HepG2 (cell line): Measurements from ENCODE around the gene LRRC3C. TPM values are rescaled to one million over a fixed set of nuclear protein-coding genes. Genes with fewer than 3 reads are reported as not detected.
A peak's percentile ranks its signal among the peaks of the same experiment; 100 is the strongest.

ENCODE experiments used
- DPF2 ChIP-seq: sonication (generic); formaldehyde crosslinking; IDR thresholded peaks from 2 replicates; pipeline ENCODE4 v1.4.0; 2020; ENCODE audit warnings: mild to moderate bottlenecking, low read depth, missing genetic modification reagents, borderline replicate concordance
- ELF1 ChIP-seq: sonication (generic); formaldehyde crosslinking; IDR thresholded peaks from 2 replicates; pipeline ENCODE4 v1.4.0; 2020; ENCODE audit warnings: missing genetic modification reagents
- ESRRA ChIP-seq: sonication (generic); formaldehyde crosslinking; IDR thresholded peaks from 2 replicates; pipeline ENCODE4 v1.5.1; 2020; ENCODE audit warnings: mild to moderate bottlenecking, low read depth, missing genetic modification reagents
- GLI4 ChIP-seq: sonication (generic); formaldehyde crosslinking; IDR thresholded peaks from 2 replicates; pipeline ENCODE4 v1.5.1; 2020; ENCODE audit warnings: missing genetic modification reagents, mild to moderate bottlenecking, moderate library complexity, borderline replicate concordance
- GPN1 ChIP-seq: sonication (generic); formaldehyde crosslinking; IDR thresholded peaks from 2 replicates; pipeline ENCODE4 v1.5.1; 2020; ENCODE audit warnings: missing genetic modification reagents, borderline replicate concordance
- HDAC6 ChIP-seq: fragments of 200-600 bp; sonication (generic); IDR thresholded peaks from 2 replicates; pipeline ENCODE4 v1.7.0; 2017; ENCODE audit warnings: mild to moderate bottlenecking, antibody characterized with exemption, low read length, low read depth
- RORA ChIP-seq: sonication (generic); formaldehyde crosslinking; IDR thresholded peaks from 2 replicates; pipeline ENCODE4 v1.5.0; 2020; ENCODE audit warnings: mild to moderate bottlenecking, missing genetic modification reagents, moderate library complexity
- SIX4 ChIP-seq: sonication (generic); formaldehyde crosslinking; IDR thresholded peaks from 2 replicates; pipeline ENCODE4 v1.4.0; 2020; ENCODE audit warnings: missing genetic modification reagents
- XRCC5 ChIP-seq: fragments of 200-400 bp; formaldehyde crosslinking; optimal IDR thresholded peaks from 2 replicates; pipeline ENCODE3; 2017; ENCODE audit warnings: mild to moderate bottlenecking, low read length
- polyA plus RNA-seq, 8 experiments: library from polyadenylated mRNA; depleted of rRNA in 3 of 8; stranded (reverse) in 7 of 8; unstranded in 1 of 8; fragments of >200 nt; fragmentation: Illumina TruSeq in 4 of 8; extraction: Trizol in 4 of 8; gene quantifications; 2 replicates each; pipeline versions ENCODE4 v1.2.1 to v1.2.3, GENCODE V29; 2011 to 2016; ENCODE audit warnings: low read depth in 4 of 8, missing spikeins in 1 of 8, mixed read lengths in 1 of 8; ENCODE audit not compliant: insufficient read depth in 1 of 8
- total RNA-seq, 5 experiments: library from RNA; depleted of rRNA; stranded (reverse); fragments of >200 nt; fragmentation: Illumina TruSeq; extraction: Trizol; gene quantifications; 2 replicates each; pipeline ENCODE4 v1.2.3, GENCODE V29; 2016; ENCODE audit warnings: low read depth in 1 of 5
- TF ChIP-seq, protein P1 (sequence below): sonication (generic); formaldehyde crosslinking; IDR thresholded peaks from 2 replicates; pipeline ENCODE4 v1.5.1; 2020; ENCODE audit warnings: mild to moderate bottlenecking, moderate library complexity, missing genetic modification reagents
- TF ChIP-seq, protein P2 (sequence below): sonication (generic); formaldehyde crosslinking; IDR thresholded peaks from 2 replicates; pipeline ENCODE4 v1.4.0; 2020; ENCODE audit warnings: missing genetic modification reagents, borderline replicate concordance
- TF ChIP-seq, protein P3 (sequence below): sonication (generic); formaldehyde crosslinking; IDR thresholded peaks from 2 replicates; pipeline ENCODE4 v1.5.1; 2020; ENCODE audit warnings: mild to moderate bottlenecking, missing genetic modification reagents, borderline replicate concordance
- TF ChIP-seq, protein P4 (sequence below): sonication (generic); formaldehyde crosslinking; IDR thresholded peaks from 2 replicates; pipeline ENCODE4 v1.5.0; 2020; ENCODE audit warnings: mild to moderate bottlenecking, missing genetic modification reagents, moderate library complexity
- TF ChIP-seq, protein P5 (sequence below), 2 experiments: sonication (generic) in 1 of 2; formaldehyde crosslinking in 1 of 2; IDR thresholded peaks; 2 replicates each; pipeline versions ENCODE4 v1.5.1 to v1.6.1; 2011 to 2020; ENCODE audit warnings: borderline replicate concordance in 1 of 2, low read depth in 1 of 2, low read length in 1 of 2, mild to moderate bottlenecking in 1 of 2, missing genetic modification reagents in 1 of 2, moderate library complexity in 1 of 2
- TF ChIP-seq, protein P6 (sequence below): sonication (generic); formaldehyde crosslinking; IDR thresholded peaks from 2 replicates; pipeline ENCODE4 v1.8.0; 2022; ENCODE audit warnings: missing genetic modification reagents, low read depth, mild to moderate bottlenecking, borderline replicate concordance

LRRC3C gene
- total and polyA plus RNA-seq, 2 of the 13 experiments (the other 11 are each of a cell fraction or from before 2014, with no cell fraction given) = 0.17 TPM; not detected in 1

DNA sequence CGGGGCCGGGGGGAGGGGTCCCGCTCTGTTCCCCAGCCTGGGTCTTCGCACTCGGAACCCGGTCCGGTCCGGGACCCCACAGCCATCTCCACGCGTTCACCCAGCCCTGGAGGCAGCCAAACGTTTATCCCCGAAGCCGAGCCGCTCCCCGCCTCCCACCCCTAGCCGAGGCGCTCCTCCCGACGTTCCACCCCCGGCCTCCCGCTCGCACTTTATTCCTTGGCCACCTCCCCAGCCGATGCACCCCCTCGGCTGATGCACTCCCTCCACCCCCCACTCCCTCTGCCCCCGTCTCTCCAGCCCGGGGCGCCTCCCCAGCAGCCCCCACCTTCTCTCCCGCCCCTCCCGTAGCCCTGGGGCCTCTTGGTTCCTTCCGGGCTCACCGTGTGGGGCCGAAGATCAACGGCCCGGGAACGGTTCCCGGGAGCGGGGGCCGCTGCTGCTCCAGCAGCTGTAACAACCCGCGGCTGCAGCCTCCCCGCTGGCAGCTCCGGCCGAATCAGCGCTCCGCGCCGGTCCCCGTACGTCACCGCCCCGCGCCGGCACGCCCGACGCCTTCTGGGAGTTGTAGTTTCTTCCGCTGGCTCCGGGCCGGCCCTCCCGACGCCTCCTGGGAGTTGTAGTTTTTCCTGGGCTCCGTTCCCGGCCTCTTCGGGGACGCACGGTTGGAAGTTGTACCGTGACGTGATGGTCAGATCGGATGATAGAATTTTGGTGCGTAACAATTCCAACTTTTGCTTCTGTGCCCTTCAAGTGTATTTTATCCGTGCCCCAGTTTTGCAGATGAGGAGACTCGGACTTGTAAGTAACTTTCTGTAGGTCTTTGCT lies at the start of gene LRRC3C, which contains the start of gene ORMDL3 (continued):
- TF ChIP-seq, protein P1, sequence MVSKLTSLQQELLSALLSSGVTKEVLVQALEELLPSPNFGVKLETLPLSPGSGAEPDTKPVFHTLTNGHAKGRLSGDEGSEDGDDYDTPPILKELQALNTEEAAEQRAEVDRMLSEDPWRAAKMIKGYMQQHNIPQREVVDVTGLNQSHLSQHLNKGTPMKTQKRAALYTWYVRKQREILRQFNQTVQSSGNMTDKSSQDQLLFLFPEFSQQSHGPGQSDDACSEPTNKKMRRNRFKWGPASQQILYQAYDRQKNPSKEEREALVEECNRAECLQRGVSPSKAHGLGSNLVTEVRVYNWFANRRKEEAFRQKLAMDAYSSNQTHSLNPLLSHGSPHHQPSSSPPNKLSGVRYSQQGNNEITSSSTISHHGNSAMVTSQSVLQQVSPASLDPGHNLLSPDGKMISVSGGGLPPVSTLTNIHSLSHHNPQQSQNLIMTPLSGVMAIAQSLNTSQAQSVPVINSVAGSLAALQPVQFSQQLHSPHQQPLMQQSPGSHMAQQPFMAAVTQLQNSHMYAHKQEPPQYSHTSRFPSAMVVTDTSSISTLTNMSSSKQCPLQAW (CRISPR knock-in tag) = peak; percentile 90
- TF ChIP-seq XRCC5 (no peak), ELF1 (peak; percentile 94), SIX4 (CRISPR knock-in tag) (peak; percentile 55; the same call in 1 of the 2 replicates), DPF2 (no peak), GPN1 (CRISPR knock-in tag) (no peak), GLI4 (CRISPR knock-in tag) (no peak), RORA (no peak), HDAC6 (no peak), ESRRA (CRISPR knock-in tag) (no peak; the same call in 1 of the 2 replicates)
- TF ChIP-seq, protein P2, sequence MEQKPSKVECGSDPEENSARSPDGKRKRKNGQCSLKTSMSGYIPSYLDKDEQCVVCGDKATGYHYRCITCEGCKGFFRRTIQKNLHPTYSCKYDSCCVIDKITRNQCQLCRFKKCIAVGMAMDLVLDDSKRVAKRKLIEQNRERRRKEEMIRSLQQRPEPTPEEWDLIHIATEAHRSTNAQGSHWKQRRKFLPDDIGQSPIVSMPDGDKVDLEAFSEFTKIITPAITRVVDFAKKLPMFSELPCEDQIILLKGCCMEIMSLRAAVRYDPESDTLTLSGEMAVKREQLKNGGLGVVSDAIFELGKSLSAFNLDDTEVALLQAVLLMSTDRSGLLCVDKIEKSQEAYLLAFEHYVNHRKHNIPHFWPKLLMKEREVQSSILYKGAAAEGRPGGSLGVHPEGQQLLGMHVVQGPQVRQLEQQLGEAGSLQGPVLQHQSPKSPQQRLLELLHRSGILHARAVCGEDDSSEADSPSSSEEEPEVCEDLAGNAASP (CRISPR knock-in tag) = peak; percentile 50; the same call in 1 of the 2 replicates
- TF ChIP-seq, protein P3, sequence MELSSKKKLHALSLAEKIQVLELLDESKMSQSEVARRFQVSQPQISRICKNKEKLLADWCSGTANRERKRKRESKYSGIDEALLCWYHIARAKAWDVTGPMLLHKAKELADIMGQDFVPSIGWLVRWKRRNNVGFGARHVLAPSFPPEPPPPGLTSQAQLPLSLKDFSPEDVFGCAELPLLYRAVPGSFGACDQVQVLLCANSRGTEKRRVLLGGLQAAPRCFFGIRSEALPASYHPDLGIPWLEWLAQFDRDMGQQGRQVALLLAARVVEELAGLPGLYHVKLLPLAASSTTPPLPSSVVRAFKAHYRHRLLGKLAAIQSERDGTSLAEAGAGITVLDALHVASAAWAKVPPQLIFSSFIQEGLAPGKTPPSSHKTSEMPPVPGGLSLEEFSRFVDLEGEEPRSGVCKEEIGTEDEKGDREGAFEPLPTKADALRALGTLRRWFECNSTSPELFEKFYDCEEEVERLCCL (CRISPR knock-in tag) = no peak; the same call in 1 of the 2 replicates
- TF ChIP-seq, protein P4, sequence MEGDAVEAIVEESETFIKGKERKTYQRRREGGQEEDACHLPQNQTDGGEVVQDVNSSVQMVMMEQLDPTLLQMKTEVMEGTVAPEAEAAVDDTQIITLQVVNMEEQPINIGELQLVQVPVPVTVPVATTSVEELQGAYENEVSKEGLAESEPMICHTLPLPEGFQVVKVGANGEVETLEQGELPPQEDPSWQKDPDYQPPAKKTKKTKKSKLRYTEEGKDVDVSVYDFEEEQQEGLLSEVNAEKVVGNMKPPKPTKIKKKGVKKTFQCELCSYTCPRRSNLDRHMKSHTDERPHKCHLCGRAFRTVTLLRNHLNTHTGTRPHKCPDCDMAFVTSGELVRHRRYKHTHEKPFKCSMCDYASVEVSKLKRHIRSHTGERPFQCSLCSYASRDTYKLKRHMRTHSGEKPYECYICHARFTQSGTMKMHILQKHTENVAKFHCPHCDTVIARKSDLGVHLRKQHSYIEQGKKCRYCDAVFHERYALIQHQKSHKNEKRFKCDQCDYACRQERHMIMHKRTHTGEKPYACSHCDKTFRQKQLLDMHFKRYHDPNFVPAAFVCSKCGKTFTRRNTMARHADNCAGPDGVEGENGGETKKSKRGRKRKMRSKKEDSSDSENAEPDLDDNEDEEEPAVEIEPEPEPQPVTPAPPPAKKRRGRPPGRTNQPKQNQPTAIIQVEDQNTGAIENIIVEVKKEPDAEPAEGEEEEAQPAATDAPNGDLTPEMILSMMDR = no peak; the same call in 1 of the 2 replicates
- TF ChIP-seq, protein P5, sequence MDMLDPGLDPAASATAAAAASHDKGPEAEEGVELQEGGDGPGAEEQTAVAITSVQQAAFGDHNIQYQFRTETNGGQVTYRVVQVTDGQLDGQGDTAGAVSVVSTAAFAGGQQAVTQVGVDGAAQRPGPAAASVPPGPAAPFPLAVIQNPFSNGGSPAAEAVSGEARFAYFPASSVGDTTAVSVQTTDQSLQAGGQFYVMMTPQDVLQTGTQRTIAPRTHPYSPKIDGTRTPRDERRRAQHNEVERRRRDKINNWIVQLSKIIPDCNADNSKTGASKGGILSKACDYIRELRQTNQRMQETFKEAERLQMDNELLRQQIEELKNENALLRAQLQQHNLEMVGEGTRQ (IDR thresholded peaks at IDR 0.05; ENCODE audit: low read depth, low read length) = no peak
- TF ChIP-seq, protein P5 (CRISPR knock-in tag; IDR thresholded peaks at IDR 0.05; ENCODE audit: borderline replicate concordance) = peak; percentile 31; the same call in 1 of the 2 replicates
- TF ChIP-seq, protein P6, sequence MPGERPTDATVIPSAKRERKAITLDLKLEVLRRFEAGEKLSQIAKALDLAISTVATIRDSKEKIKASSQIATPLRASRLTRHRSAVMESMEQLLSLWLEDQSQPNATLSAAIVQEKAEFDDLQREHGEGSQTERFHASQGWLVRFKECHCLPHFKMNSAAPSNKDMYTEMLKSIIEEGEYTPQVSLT (CRISPR knock-in tag) = no peak
